Loucy (cell line): ENCODE data around the gene CORO1C.

ENCODE experiments used
- H2AFZ ChIP-seq: fragments of 200-600 bp; sonication (generic); 2 replicates; pipeline ENCODE4 v1.6.0; 2016; ENCODE audit warnings: antibody characterized with exemption, mild to moderate bottlenecking, low read length, moderate library complexity
- H3F3A ChIP-seq: fragments of 200-600 bp; 2 replicates; pipeline ENCODE4 v1.6.0; 2016; ENCODE audit warnings: antibody characterized with exemption, low read depth, mild to moderate bottlenecking
- H3K27me3 ChIP-seq: fragments of 200-600 bp; sonication (generic); 2 replicates; pipeline ENCODE4 v1.6.1; 2014; ENCODE audit warnings: low read length, mild to moderate bottlenecking; ENCODE audit not compliant: insufficient read depth, poor library complexity, severe bottlenecking
- H3K36me3 ChIP-seq: fragments of 200-600 bp; sonication (generic); 2 replicates; pipeline ENCODE4 v1.6.1; 2016; ENCODE audit warnings: low read length; ENCODE audit not compliant: insufficient read depth
- H3K4me1 ChIP-seq: fragments of 200-600 bp; sonication (generic); 2 replicates; pipeline ENCODE4 v1.5.1; 2014; ENCODE audit warnings: low read length, mild to moderate bottlenecking; ENCODE audit not compliant: insufficient read depth, poor library complexity, severe bottlenecking
- H3K4me2 ChIP-seq: fragments of 200-600 bp; sonication (generic); 2 replicates; pipeline ENCODE4 v1.6.0; 2014; ENCODE audit warnings: antibody characterized with exemption, low read length, low read depth, mild to moderate bottlenecking; ENCODE audit not compliant: poor library complexity, severe bottlenecking
- H3K4me3 ChIP-seq: fragments of 200-600 bp; sonication (generic); 2 replicates; pipeline ENCODE4 v1.5.1; 2014; ENCODE audit warnings: low read length, mild to moderate bottlenecking, mixed read lengths; ENCODE audit not compliant: poor library complexity, severe bottlenecking
- H3K79me2 ChIP-seq: fragments of 200-600 bp; sonication (generic); 2 replicates; pipeline ENCODE4 v1.6.1; 2014; ENCODE audit warnings: low read length; ENCODE audit not compliant: insufficient read depth
- H3K9ac ChIP-seq: fragments of 200-600 bp; sonication (generic); 2 replicates; pipeline ENCODE4 v1.6.0; 2014; ENCODE audit warnings: mild to moderate bottlenecking, low read depth, low read length, moderate library complexity; ENCODE audit not compliant: poor library complexity, severe bottlenecking
- H3K9me2 ChIP-seq: fragments of 200-600 bp; sonication (generic); replicated peaks from 2 replicates; pipeline ENCODE4 v1.6.1; 2016; ENCODE audit warnings: low read depth, low read length, mixed read lengths
- H3K9me3 ChIP-seq: fragments of 200-600 bp; sonication (generic); 2 replicates; pipeline ENCODE4 v1.6.1; 2014; ENCODE audit warnings: mild to moderate bottlenecking, antibody characterized with exemption, low read length, low read depth; ENCODE audit not compliant: insufficient read depth
- H4K20me1 ChIP-seq: fragments of 200-600 bp; sonication (generic); 2 replicates; pipeline ENCODE4 v1.6.0; 2014; ENCODE audit warnings: antibody characterized with exemption, low read length, mild to moderate bottlenecking; ENCODE audit not compliant: insufficient read depth, poor library complexity, severe bottlenecking
- EZH2phosphoT487 ChIP-seq: fragments of 200-600 bp; IDR thresholded peaks from 2 replicates; pipeline ENCODE4 v1.6.1; 2018; ENCODE audit warnings: antibody characterized with exemption, mild to moderate bottlenecking, moderate library complexity, borderline replicate concordance
- TF ChIP-seq, protein P1 (sequence below): fragments of 200-600 bp; sonication (generic); conservative IDR thresholded peaks from 2 replicates; pipeline ENCODE4 v1.5.1; 2014; ENCODE audit warnings: mild to moderate bottlenecking, antibody characterized with exemption, low read length

The CORO1C gene

GRCh38 chr12:108671110-108671509, 60.2 kb downstream of the CORO1C start:
- Histone ChIP-seq H3K9me3 (no peaks in the 10 kb centered on the region), H3K4me1 (peaks cover 7% of the 10 kb centered on the region), H3K9me2 (no peaks in the 10 kb centered on the region), H2AFZ (no peak overlapping the region), H3K27me3 (no peaks in the 10 kb centered on the region), H4K20me1 (no peaks in the 10 kb centered on the region), H3K9ac (no peak overlapping the region), H3K79me2 (peaks cover 55% of the 10 kb centered on the region), H3F3A (no peaks in the 10 kb centered on the region), H3K36me3 (peaks cover 30% of the 10 kb centered on the region), H3K4me3 (no peak overlapping the region), H3K4me2 (no peak overlapping the region)
- no peak for TF ChIP-seq EZH2phosphoT487
- TF ChIP-seq, protein P1, sequence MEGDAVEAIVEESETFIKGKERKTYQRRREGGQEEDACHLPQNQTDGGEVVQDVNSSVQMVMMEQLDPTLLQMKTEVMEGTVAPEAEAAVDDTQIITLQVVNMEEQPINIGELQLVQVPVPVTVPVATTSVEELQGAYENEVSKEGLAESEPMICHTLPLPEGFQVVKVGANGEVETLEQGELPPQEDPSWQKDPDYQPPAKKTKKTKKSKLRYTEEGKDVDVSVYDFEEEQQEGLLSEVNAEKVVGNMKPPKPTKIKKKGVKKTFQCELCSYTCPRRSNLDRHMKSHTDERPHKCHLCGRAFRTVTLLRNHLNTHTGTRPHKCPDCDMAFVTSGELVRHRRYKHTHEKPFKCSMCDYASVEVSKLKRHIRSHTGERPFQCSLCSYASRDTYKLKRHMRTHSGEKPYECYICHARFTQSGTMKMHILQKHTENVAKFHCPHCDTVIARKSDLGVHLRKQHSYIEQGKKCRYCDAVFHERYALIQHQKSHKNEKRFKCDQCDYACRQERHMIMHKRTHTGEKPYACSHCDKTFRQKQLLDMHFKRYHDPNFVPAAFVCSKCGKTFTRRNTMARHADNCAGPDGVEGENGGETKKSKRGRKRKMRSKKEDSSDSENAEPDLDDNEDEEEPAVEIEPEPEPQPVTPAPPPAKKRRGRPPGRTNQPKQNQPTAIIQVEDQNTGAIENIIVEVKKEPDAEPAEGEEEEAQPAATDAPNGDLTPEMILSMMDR: no peak

DNA sequence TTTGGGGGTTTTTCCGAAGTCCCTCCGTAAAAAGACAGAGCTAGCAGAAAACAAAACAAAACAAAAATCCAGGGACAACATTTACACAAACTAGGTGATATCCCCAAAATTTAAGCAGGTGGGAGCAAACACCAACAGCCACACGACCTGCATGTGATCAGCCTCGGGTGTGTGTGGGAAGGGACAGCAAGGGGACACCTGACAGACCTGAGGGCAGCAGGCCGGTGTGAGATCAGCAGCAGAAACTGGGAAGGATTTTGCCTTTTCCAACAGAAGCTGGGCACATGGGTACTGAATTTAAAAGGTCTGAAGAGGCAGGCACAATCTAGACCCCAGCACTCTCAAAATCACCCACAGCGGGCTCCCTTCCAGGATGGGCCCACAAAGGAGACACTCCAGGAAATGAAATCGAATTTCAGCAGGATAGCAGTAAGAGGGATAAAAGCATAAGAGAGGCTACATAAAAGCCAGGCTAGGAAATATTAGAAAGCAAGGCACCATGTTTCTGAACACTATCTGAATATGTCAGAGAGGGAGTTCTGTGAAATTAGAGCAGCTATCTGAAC, 61.2 kb downstream of the CORO1C start:
- peaks cover 23% of the 10 kb centered on the region for H3K36me3 ChIP-seq
- peaks cover 57% of the 10 kb centered on the region for H3K79me2 ChIP-seq
- H3K9me3 ChIP-seq: no peaks in the 10 kb centered on the region
- H3F3A ChIP-seq: no peaks in the 10 kb centered on the region
- no peaks in the 10 kb centered on the region for H3K9me2 ChIP-seq
- TF ChIP-seq EZH2phosphoT487: no peak
- TF ChIP-seq, protein P1: no peak
- no peak overlapping the region for H3K9ac ChIP-seq
- H3K4me2 ChIP-seq: no peak overlapping the region
- H3K4me3 ChIP-seq: no peak overlapping the region
- H3K27me3 ChIP-seq: no peaks in the 10 kb centered on the region
- no peaks in the 10 kb centered on the region for H4K20me1 ChIP-seq
- no peak overlapping the region for H2AFZ ChIP-seq
- peaks cover 4% of the 10 kb centered on the region for H3K4me1 ChIP-seq

DNA sequence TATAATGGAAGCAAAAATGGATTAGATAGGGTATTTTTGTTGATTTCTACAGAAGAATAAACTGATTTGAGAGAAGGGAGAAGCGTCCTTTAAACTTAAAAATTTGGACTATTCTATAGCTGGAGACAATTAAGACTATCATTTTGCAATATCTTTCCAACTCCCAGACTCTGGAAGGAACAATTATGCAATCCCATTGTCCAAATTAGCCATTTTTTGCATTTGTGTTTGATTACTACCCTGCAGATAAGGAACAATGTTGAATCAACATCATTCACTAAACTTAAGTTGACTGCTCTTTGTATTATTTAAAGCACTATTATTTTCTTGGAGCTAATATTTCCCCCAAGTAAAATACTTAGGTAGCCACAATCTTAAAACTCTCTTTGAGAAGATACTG, 62.8 kb downstream of the CORO1C start:
- no peak for TF ChIP-seq EZH2phosphoT487
- H2AFZ ChIP-seq: no peak overlapping the region
- H3K9me3 ChIP-seq: no peaks in the 10 kb centered on the region
- H4K20me1 ChIP-seq: peaks cover 4% of the 10 kb centered on the region
- H3K4me2 ChIP-seq: no peak overlapping the region
- H3K79me2 ChIP-seq: peaks cover 69% of the 10 kb centered on the region
- H3K4me3 ChIP-seq: no peak overlapping the region
- no peaks in the 10 kb centered on the region for H3K27me3 ChIP-seq
- peaks cover 10% of the 10 kb centered on the region for H3K4me1 ChIP-seq
- no peak overlapping the region for H3K9ac ChIP-seq
- H3K36me3 ChIP-seq: peaks cover 20% of the 10 kb centered on the region
- H3K9me2 ChIP-seq: no peaks in the 10 kb centered on the region
- no peaks in the 10 kb centered on the region for H3F3A ChIP-seq

DNA sequence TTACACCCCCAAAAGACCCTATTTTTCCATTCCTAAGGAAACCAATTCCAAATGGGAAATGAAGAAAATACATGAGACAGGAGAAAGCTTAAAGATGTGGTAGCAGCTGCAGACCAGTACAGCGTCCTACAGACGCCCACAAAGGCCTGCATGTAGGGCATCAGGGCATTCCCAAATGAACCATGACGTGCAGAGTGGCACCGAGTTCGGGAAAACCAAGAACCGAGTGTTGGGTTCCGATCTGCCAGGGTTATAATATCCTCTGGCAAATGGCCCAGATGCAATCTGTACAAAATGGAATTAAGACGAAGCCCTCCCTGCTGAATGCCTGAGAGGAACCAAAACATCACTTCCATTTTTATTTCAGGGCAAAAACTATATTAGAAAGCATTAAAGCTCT, 63.3 kb downstream of the CORO1C start:
- no peaks in the 10 kb centered on the region for H3F3A ChIP-seq
- no peak overlapping the region for H3K9ac ChIP-seq
- peaks cover 10% of the 10 kb centered on the region for H3K4me1 ChIP-seq

More for the DNA sequence above, 63.3 kb downstream of the CORO1C start:
- Histone ChIP-seq H3K79me2 (peaks cover 73% of the 10 kb centered on the region), H3K4me2 (no peak overlapping the region), H3K27me3 (no peaks in the 10 kb centered on the region), H2AFZ (no peak overlapping the region), H3K4me3 (no peak overlapping the region), H3K9me2 (no peaks in the 10 kb centered on the region), H3K9me3 (no peaks in the 10 kb centered on the region), H4K20me1 (peaks cover 4% of the 10 kb centered on the region), H3K36me3 (peaks cover 15% of the 10 kb centered on the region)
- TF ChIP-seq, protein P1: no peak
